PC-9 (cell line): ENCODE results near the gene RDM1.

Experiments used
- EZH2 ChIP-seq: fragments of 200-600 bp; sonication (generic); IDR thresholded peaks from 2 replicates; pipeline ENCODE4 v1.8.0; 2017; ENCODE audit warnings: antibody characterized with exemption, low read depth
- TF ChIP-seq, protein P1 (sequence below): fragments of 200-600 bp; sonication (generic); conservative IDR thresholded peaks from 2 replicates; pipeline ENCODE4 v1.6.1; 2017; ENCODE audit warnings: mixed run types, antibody characterized with exemption, mild to moderate bottlenecking, moderate library complexity

DNA sequence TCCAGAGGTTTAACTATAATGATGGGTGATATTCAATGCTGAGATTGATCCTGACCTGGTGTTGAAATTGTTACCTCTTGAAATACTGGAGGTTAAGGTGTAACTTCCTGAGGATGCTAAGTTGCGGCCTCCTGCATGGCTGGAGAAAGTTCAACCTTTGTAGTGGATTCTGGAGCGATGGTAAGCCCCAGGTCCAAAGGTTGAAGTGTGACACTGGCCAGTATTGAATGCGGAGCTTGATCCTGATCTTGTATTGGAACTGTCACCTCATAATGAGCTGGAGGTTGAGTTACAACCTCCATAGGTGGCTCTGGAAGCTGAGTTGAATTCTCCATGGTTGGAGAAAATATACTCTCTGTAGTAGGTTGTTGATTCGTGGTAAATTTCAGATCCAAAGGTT lies 17.0 kb downstream of the RDM1 start:
- TF ChIP-seq, protein P1, sequence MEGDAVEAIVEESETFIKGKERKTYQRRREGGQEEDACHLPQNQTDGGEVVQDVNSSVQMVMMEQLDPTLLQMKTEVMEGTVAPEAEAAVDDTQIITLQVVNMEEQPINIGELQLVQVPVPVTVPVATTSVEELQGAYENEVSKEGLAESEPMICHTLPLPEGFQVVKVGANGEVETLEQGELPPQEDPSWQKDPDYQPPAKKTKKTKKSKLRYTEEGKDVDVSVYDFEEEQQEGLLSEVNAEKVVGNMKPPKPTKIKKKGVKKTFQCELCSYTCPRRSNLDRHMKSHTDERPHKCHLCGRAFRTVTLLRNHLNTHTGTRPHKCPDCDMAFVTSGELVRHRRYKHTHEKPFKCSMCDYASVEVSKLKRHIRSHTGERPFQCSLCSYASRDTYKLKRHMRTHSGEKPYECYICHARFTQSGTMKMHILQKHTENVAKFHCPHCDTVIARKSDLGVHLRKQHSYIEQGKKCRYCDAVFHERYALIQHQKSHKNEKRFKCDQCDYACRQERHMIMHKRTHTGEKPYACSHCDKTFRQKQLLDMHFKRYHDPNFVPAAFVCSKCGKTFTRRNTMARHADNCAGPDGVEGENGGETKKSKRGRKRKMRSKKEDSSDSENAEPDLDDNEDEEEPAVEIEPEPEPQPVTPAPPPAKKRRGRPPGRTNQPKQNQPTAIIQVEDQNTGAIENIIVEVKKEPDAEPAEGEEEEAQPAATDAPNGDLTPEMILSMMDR = no peak
- TF ChIP-seq EZH2 = no peak
